ENCODE measurements around the gene STON1. TPM values are rescaled to one million over a fixed set of nuclear protein-coding genes. Genes with fewer than 3 reads are reported as not detected.

The STON1 gene
- total and polyA plus RNA-seq, 2 of the 4 experiments (the other 2 are of a cell fraction), result 4.0 to 5.7 TPM

DNA sequence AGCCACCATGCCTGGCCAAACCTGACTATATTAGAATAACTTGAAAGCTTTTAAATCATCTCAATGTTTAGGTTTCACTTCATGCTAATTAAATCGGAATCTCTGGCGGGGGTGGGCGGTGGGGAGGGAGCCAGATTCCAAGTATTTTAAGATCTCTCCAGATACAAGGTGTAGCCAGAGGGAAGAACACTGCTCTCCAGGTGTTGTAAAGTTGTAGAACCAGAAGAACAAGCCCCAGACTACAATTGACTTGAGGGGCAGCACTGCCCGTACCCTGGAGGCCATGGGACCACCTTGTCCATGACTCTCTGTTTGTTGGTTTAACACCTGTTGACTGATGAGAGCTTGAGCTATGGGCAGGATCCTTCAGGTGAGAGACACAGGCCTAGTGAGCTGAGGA lies 54.6 kb downstream of the STON1 start:
- no peaks in the 10 kb centered on the region for H3K9me1 ChIP-seq (ENCODE audit: insufficient read depth, low read length)
- TF ChIP-seq POLR2A (IDR thresholded peaks at IDR 0.05; ENCODE audit: low read depth, low read length) (no peak), SMC3 (IDR thresholded peaks at IDR 0.05; ENCODE audit: low read depth, low read length) (no peak), FOS (IDR thresholded peaks at IDR 0.05; ENCODE audit: low read depth, low read length) (no peak), NFE2L2 (IDR thresholded peaks at IDR 0.05; ENCODE audit: low read depth, low read length) (no peak), CTCF (conservative IDR thresholded peaks at IDR 0.05; ENCODE audit: low read depth, low read length) (no peak), MAZ (IDR thresholded peaks at IDR 0.05; ENCODE audit: borderline replicate concordance, low read depth, low read length) (no peak), BHLHE40 (IDR thresholded peaks at IDR 0.05; ENCODE audit: low read depth, low read length) (no peak), MXI1 (IDR thresholded peaks at IDR 0.05; ENCODE audit: borderline replicate concordance, low read depth, low read length) (no peak), RFX5 (IDR thresholded peaks at IDR 0.05; ENCODE audit: low read depth, low read length) (no peak), CEBPB (IDR thresholded peaks at IDR 0.05; ENCODE audit: low read depth, low read length) (no peak), CHD1 (IDR thresholded peaks at IDR 0.05; ENCODE audit: low read depth, low read length) (no peak), MAFK (IDR thresholded peaks at IDR 0.05; ENCODE audit: low read depth, low read length) (no peak), RCOR1 (IDR thresholded peaks at IDR 0.05; ENCODE audit: insufficient replicate concordance, low read length) (no peak)
- TF ChIP-seq, protein P1, sequence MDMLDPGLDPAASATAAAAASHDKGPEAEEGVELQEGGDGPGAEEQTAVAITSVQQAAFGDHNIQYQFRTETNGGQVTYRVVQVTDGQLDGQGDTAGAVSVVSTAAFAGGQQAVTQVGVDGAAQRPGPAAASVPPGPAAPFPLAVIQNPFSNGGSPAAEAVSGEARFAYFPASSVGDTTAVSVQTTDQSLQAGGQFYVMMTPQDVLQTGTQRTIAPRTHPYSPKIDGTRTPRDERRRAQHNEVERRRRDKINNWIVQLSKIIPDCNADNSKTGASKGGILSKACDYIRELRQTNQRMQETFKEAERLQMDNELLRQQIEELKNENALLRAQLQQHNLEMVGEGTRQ (IDR thresholded peaks at IDR 0.05; ENCODE audit: low read depth, low read length), result no peak
- TF ChIP-seq, protein P2, sequence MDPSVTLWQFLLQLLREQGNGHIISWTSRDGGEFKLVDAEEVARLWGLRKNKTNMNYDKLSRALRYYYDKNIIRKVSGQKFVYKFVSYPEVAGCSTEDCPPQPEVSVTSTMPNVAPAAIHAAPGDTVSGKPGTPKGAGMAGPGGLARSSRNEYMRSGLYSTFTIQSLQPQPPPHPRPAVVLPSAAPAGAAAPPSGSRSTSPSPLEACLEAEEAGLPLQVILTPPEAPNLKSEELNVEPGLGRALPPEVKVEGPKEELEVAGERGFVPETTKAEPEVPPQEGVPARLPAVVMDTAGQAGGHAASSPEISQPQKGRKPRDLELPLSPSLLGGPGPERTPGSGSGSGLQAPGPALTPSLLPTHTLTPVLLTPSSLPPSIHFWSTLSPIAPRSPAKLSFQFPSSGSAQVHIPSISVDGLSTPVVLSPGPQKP (IDR thresholded peaks at IDR 0.05; ENCODE audit: borderline replicate concordance, low read depth, low read length), result no peak
- no peak overlapping the region for H3K4ac ChIP-seq (ENCODE audit: low read depth, low read length)
- H2AFZ ChIP-seq (replicated peaks; ENCODE audit: low read length, poor library complexity), result no peak overlapping the region
- H2BK120ac ChIP-seq (ENCODE audit: low read depth, low read length), result no peak overlapping the region
- H3K56ac ChIP-seq (ENCODE audit: extremely low read depth, insufficient read depth, low read length), result no peak overlapping the region
- no peak overlapping the region for H4K5ac ChIP-seq (ENCODE audit: low read depth, low read length)
- H3K9me3 ChIP-seq (ENCODE audit: control insufficient read depth, insufficient read depth, low read length), result no peaks in the 10 kb centered on the region
- no peak overlapping the region for H3K4me3 ChIP-seq (ENCODE audit: insufficient read depth, low read depth, low read length)
- peaks cover 8% of the 10 kb centered on the region for H3K36me3 ChIP-seq (ENCODE audit: control insufficient read depth, insufficient read depth, low read length)
- no peaks in the 10 kb centered on the region for H3K27me3 ChIP-seq (ENCODE audit: control insufficient read depth, insufficient read depth, low read length)
- no peak overlapping the region for H4K91ac ChIP-seq (ENCODE audit: insufficient read depth, low read depth, low read length)
- H2BK5ac ChIP-seq (ENCODE audit: low read depth, low read length, poor library complexity, severe bottlenecking), result no peak overlapping the region
- in situ Hi-C loops (cut with MboI; ENCODE audit: low sequenced_read_pairs), result loop anchor here (10.0 kb wide), 1 partner anchor 120 kb away; no protein-coding TSS in a partner anchor
- H4K8ac ChIP-seq (ENCODE audit: low read depth in 2 of 2, low read length in 2 of 2), result no peak overlapping the region
- no peak overlapping the region for H3K14ac ChIP-seq (replicated peaks; ENCODE audit: low read depth, low read length)
- no peak overlapping the region for H3K27ac ChIP-seq (ENCODE audit: insufficient read depth, low read length)
- intact Hi-C loops (cut with micrococcal nuclease), result no loop called here
- dilution Hi-C loops (cut with HindIII; ENCODE audit: low sequenced_read_pairs, unreplicated experiment), result no loop called here
- H3K23ac ChIP-seq (ENCODE audit: low read depth, low read length), result no peak overlapping the region
- no peak overlapping the region for H2AK9ac ChIP-seq (replicated peaks; ENCODE audit: low read depth, low read length, poor library complexity)
- no TSS peak for BruUV-seq (replicated peaks)
- H3K9ac ChIP-seq (ENCODE audit: low read depth, low read length), result no peak overlapping the region
- POLR2A ChIA-PET (ENCODE audit: unreplicated experiment), result no interaction called here
- H2AK5ac ChIP-seq (ENCODE audit: low read depth, low read length), result no peak overlapping the region
- WGBS, 2 experiments (ENCODE audit: extremely low coverage in 2 of 2, insufficient read length in 1 of 2), result 60% methylated on average over 1 of the region's 4 CpGs; no CpG with 5 or more reads in 1 of the 2 experiments
- no peaks in the 10 kb centered on the region for H4K20me1 ChIP-seq (ENCODE audit: insufficient read depth, low read length)
- H2BK15ac ChIP-seq (ENCODE audit: low read depth, low read length), result no peak overlapping the region
- H3K79me1 ChIP-seq (ENCODE audit: low read depth in 1 of 2, low read length in 2 of 2), result no peaks in the 10 kb centered on the region; a peak in 1 of 4 replicates
- CTCF ChIA-PET, result interaction anchor here (0.6 kb wide), 1 partner anchor 1642 kb away, joined by 3 read pairs; no protein-coding TSS in a partner anchor
- no peak overlapping the region for H3K18ac ChIP-seq (ENCODE audit: low read depth, low read length)
- DNase-seq (no peak), ATAC-seq (ENCODE audit: low read depth) (no peak)
- H3K4me1 ChIP-seq (ENCODE audit: control insufficient read depth, insufficient read depth, low read length), result peaks cover 2% of the 10 kb centered on the region
- no peak overlapping the region for H2BK20ac ChIP-seq (ENCODE audit: low read depth, low read length)
- H3K4me2 ChIP-seq (ENCODE audit: low read depth, low read length), result no peak overlapping the region
